AG04450 (cell line): ENCODE data around the gene IRGQ. TPM values are rescaled to one million over a fixed set of nuclear protein-coding genes. Genes with fewer than 3 reads are reported as not detected.
"Not testable (repeated sequence)": the region's sequence is repeated elsewhere in the genome, so short reads cannot be mapped to it uniquely, and the experiment has no call there.

Experiments
- CTCF ChIA-PET: fragments of 300-600, 350-600 bp; formaldehyde crosslinking; extraction: SDS; loops from one replicate; lab custom pipeline; 2022; ENCODE audit warnings: antibody characterized with exemption, inconsistent platforms; lab: Charles Lee
- POLR2A ChIA-PET: fragments of 350-600 bp; formaldehyde crosslinking; extraction: SDS; loops from one replicate; lab custom pipeline; 2021; ENCODE audit warnings: antibody characterized with exemption, inconsistent platforms; lab: Yijun Ruan, JAX
- DNase-seq: peaks from one replicate; pipeline ENCODE4 v3.0.0-alpha.2; 2011; ENCODE audit warnings: low read depth, low spot score
- H3K27ac ChIP-seq: one replicate; pipeline ENCODE4 v1.5.1; 2012; ENCODE audit warnings: low read depth, low read length, control low read depth
- H3K27me3 ChIP-seq: one replicate; pipeline ENCODE4 v1.6.0; 2012; ENCODE audit warnings: low read length; ENCODE audit not compliant: control insufficient read depth, insufficient read depth
- H3K4me3 ChIP-seq: 2 replicates; pipeline ENCODE4 v1.5.1; 2011; ENCODE audit warnings: mild to moderate bottlenecking, low read depth, low read length, control low read depth
- H3K9me3 ChIP-seq: 2 replicates; pipeline ENCODE4 v1.5.1; 2012; ENCODE audit warnings: low read length; ENCODE audit not compliant: control insufficient read depth, insufficient read depth
- polyA plus RNA-seq: library from polyadenylated mRNA; depleted of rRNA; stranded (reverse); fragments of >200 nt; gene quantifications from 2 replicates; pipeline ENCODE4 v1.2.3, GENCODE V29; 2011
- TF ChIP-seq, protein P1 (sequence below): IDR thresholded peaks from 2 replicates; pipeline ENCODE4 v1.5.1; 2011; ENCODE audit warnings: low read depth, low read length, control low read depth, inconsistent platforms

The IRGQ gene
- polyA plus RNA-seq, 1 experiment = 11.2 TPM

DNA sequence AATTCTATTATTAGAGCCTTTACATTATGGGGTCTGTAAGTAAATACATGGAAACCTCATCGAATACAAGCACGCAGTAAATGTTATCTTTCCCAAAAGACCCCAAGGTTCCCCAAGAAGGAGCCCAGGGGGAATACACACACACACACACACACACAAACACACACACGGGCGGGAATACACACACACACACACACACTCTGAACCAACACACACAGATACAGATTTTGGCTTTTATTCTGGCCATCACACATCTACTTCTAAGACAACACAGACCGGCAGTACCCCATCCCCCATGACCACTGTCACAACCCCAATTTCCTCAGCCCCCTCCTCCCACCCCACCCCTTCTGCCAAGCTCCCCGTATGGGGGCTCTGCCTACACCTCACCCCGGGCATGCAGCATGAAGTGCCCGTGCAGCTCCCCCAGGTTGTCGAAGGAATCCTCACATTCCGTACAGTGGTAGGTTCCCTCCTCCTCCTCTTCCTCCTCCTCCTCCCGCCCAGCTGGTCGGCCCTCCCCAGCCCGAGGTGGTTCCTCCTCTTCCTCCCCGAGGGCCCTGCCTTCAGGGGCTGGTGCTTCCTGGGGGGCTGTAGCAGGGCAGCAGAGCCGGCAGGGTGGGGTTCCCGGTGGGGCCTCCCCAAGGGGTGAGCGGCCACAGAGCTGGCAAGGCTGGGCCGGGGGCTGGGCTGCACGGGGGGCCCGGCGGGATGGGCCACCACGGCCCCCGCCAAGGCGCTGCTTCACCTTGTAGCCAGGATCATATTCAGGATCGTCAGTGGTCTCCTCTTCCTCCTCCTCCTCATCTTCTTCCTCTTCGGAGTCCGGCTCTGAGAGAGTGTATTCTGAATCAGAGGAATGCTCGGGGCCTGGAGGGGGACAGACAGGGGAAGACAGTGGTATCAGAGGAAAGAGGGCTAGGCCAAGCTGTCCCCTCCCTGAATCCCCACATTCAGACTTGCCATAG, 11.6 kb upstream of the IRGQ start:
- ChIA-PET POLR2A (no interaction called here), CTCF (no interaction called here)
- H3K27me3 ChIP-seq = no peaks in the 10 kb centered on the region
- H3K9me3 ChIP-seq = no peaks in the 10 kb centered on the region
- H3K4me3 ChIP-seq = no peak overlapping the region
- no peak overlapping the region for H3K27ac ChIP-seq
- no peak for DNase-seq
- TF ChIP-seq, protein P1, sequence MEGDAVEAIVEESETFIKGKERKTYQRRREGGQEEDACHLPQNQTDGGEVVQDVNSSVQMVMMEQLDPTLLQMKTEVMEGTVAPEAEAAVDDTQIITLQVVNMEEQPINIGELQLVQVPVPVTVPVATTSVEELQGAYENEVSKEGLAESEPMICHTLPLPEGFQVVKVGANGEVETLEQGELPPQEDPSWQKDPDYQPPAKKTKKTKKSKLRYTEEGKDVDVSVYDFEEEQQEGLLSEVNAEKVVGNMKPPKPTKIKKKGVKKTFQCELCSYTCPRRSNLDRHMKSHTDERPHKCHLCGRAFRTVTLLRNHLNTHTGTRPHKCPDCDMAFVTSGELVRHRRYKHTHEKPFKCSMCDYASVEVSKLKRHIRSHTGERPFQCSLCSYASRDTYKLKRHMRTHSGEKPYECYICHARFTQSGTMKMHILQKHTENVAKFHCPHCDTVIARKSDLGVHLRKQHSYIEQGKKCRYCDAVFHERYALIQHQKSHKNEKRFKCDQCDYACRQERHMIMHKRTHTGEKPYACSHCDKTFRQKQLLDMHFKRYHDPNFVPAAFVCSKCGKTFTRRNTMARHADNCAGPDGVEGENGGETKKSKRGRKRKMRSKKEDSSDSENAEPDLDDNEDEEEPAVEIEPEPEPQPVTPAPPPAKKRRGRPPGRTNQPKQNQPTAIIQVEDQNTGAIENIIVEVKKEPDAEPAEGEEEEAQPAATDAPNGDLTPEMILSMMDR = no peak

DNA sequence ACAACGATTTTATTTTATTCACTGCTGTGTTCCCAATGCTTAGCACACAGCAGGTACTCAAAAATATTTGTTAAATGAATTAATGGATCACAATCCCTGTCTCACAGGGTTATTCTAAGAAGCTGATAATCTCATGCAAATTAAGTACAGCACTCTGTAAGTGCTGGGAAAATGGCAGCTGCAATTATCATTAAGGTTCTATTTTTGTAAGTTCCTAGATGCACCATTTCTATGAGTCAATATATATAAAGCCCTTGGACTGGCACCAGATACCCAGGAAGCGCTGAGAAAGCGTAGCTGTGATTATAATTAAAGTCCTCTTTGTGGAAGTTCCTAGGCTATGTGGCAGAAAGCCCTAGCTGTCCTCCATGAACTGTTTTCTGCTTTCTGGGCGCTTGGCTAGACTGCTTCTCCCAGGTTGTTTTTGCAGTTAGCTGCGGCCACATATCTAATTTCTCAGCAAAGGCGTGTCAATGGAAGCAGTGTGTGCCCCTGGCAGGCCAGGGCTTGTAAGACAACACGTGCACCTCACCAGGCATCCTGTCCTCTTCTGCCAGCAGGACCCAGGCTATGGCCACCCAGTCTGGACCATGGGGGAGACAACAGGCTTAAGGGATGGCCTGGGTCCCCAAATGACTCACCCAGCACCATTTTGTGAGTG, 10.8 kb upstream of the IRGQ start:
- TF ChIP-seq, protein P1 = no peak
- no peak overlapping the region for H3K4me3 ChIP-seq
- ChIA-PET CTCF (no interaction called here), POLR2A (interaction anchor here (1.4 kb wide), 1 partner anchor 10 kb away, joined by 4 read pairs; the partner anchor contains the start of genes IRGQ and ZNF576)
- no peak for DNase-seq
- no peaks in the 10 kb centered on the region for H3K27me3 ChIP-seq
- no peak overlapping the region for H3K27ac ChIP-seq
- no peaks in the 10 kb centered on the region for H3K9me3 ChIP-seq

DNA sequence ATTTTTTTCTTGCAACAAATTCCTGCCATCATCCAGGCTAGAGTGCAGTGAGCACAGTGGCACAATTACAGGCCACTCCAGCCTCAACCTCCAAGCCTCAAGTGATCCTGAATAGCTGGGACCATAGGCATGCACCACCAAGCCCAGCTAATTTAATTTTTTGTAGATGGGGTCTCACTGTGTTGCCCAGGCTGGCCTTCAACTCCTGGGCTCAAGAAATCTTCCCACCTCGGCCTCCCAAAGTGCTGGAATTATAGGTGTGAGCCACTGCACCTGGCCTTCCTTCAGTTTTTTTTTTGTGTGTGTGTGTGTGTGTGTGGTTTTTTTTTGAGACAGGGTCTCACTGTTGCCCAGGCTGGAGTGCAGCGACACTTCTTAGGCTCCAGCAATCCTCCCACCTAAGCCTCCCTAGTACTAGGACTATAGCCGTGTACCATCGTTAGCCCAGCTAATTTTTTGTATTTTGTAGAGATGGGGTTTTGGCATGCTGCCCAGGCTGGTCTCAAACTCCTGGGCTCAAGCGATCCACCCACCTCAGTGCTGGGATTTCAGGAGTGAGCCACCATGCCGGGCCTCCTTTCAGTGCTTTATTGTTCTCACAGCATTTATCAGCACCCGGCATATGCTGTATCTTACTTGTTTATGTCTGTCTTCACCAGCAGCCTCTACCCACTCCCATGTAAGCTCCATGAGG, 10.1 kb upstream of the IRGQ start:
- no peak for DNase-seq
- TF ChIP-seq, protein P1 = no peak
- ChIA-PET CTCF (interaction anchor here (0.6 kb wide), 1 partner anchor 10 kb away, joined by 3 read pairs; no protein-coding TSS in a partner anchor), POLR2A (interaction anchor here (0.5 to 1.4 kb wide), 3 partner anchors 10 to 70 kb away, joined by 3 to 4 read pairs (median 3); partner anchors contain the start of genes IRGQ and ZNF576)
- Histone ChIP-seq H3K9me3 (no peaks in the 10 kb centered on the region), H3K27me3 (no peaks in the 10 kb centered on the region), H3K27ac (no peak overlapping the region), H3K4me3 (no peak overlapping the region)

DNA sequence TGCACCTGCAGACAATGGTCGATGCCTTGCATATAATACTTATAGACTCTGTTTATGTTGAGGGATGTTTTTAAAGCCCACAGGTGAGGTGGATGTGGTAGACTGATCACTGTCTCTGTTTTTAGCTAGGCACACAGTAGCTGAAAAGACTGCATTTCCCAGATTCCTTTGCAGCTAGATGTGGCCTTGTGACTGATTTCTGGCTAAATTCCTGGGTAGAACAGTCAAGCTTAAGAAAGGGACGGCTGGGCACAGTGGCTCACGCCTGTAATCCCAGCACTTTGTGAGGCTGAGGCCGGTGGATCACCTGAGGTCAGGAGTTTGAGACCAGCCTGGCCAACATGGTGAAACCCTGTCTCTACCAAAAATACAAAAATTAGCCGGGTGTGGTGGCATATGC, 4.4 kb upstream of the IRGQ start:
- H3K9me3 ChIP-seq, CTCF ChIA-PET: not testable (repeated sequence)

DNA sequence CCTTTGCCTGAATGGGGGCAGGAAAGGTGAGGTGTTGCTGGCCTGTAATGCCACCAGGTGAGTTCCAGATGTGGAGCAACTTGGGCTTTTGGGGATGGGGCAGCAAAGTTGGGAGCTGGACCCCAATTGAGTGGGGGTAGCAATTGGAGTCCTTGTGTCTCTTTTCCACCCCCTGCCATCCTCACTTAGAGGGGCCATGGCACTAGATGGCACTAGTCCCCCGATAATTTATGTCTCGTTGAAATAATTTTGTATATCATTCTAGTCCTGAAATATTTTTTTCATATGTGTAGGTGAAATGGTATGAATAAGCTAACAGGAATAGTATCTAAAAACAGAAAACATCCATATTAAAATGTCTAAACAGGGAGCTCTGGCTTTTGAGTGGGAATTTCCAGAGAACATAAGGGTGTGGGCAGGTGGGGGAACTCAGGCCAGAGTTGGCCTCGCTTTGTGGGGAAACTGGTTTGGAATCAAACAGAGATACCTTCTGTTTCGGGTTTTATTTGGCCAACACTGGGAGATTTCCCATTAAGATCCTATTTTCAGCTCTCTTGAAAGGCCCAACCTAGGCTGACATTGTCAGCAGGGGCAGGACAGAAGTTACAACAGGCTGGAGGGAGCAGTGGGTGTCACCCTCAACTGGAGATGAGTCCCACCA, 3.8 kb upstream of the IRGQ start:
- no peak for DNase-seq
- Histone ChIP-seq H3K9me3 (peaks cover 4% of the 10 kb centered on the region; the same call in 1 of the 2 replicates), H3K27ac (no peak overlapping the region), H3K4me3 (no peak overlapping the region), H3K27me3 (no peaks in the 10 kb centered on the region)
- ChIA-PET POLR2A (no interaction called here), CTCF (interaction anchor here (0.7 kb wide), 1 partner anchor 175 kb away, joined by 3 read pairs; no protein-coding TSS in a partner anchor)
- TF ChIP-seq, protein P1 = no peak

More for the DNA sequence above, 4.4 kb upstream of the IRGQ start:
- H3K27me3 ChIP-seq, H3K27ac ChIP-seq, DNase-seq, H3K4me3 ChIP-seq, POLR2A ChIA-PET: not testable (repeated sequence)
